Mucosa of stomach (tissue), 1 donor: ENCODE data around the gene PALM3.
"Not testable (repeated sequence)": the region's sequence is repeated elsewhere in the genome, so short reads cannot be mapped to it uniquely, and the experiment has no call there.

ENCODE experiments used
- H3K27me3 ChIP-seq: one replicate; pipeline ENCODE4 v1.7.0; 2013; ENCODE audit warnings: mild to moderate bottlenecking, low read length; ENCODE audit not compliant: control insufficient read depth, insufficient read depth
- H3K36me3 ChIP-seq: one replicate; pipeline ENCODE4 v1.7.0; 2013; ENCODE audit warnings: low read length; ENCODE audit not compliant: control insufficient read depth, insufficient read depth
- H3K4me1 ChIP-seq: one replicate; pipeline ENCODE4 v1.7.0; 2013; ENCODE audit warnings: mild to moderate bottlenecking, low read length; ENCODE audit not compliant: control insufficient read depth, insufficient read depth
- H3K4me3 ChIP-seq: one replicate; pipeline ENCODE4 v1.7.0; 2013; ENCODE audit warnings: low read length
- H3K9ac ChIP-seq: one replicate; pipeline ENCODE4 v1.7.0; 2013; ENCODE audit warnings: mild to moderate bottlenecking, low read length, moderate library complexity
- H3K9me3 ChIP-seq: one replicate; pipeline ENCODE4 v1.7.0; 2013; ENCODE audit warnings: mild to moderate bottlenecking, low read length, moderate library complexity; ENCODE audit not compliant: control insufficient read depth
- donor health status: Pancreatic carcinoma.

PALM3 gene

DNA sequence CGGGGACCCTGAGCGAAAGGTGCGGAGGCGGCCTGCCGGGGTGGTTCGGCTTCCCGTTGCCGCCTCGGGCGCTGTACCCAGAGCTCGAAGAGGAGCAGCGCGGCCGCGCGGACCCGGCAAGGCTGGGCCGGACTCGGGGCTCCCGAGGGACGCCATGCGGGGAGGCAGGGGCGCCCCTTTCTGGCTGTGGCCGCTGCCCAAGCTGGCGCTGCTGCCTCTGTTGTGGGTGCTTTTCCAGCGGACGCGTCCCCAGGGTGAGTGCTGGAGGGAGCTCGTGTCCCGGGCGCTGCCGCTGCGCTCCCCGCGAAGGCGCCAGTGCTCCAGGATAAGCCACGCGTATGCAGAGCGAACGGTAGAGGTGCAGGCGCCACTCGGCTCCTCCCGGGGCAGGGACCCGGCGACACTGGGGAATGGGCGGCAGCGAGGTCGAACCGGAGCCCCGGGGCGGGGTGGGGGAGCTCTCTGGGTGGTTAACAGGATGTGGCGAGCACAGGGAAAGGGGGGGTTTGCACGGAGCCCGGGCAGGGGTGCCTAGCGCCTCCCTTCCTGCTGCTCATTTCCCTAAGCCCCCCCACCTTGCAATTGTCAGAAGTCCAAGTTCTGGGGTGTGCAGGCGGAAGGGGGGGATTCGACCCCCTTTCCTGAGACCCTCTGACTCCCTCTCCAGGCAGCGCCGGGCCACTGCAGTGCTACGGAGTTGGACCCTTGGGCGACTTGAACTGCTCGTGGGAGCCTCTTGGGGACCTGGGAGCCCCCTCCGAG lies 30.0 kb downstream of the PALM3 start, which contains the start of gene IL27RA:
IL27RA (plus strand) TSS at position 44 of the 762 bp plus-strand sequence; CDS start at position 155, 111 bp downstream.
- Histone ChIP-seq H3K9ac (peak within 1 kb of the TSS; percentile 79), H3K4me1 (peaks cover 9% of the 10 kb centered on the region), H3K4me3 (peak within 1 kb of the TSS; percentile 67), H3K27me3 (peaks cover 6% of the 10 kb centered on the region), H3K9me3 (no peaks in the 10 kb centered on the region), H3K36me3 (no peaks in the 10 kb centered on the region)

GRCh38 chr19:14030997-14031718 lies 30.7 kb downstream of the PALM3 start:
- Histone ChIP-seq H3K9ac (peak overlapping the region; percentile 79), H3K36me3 (no peaks in the 10 kb centered on the region), H3K4me1 (peaks cover 9% of the 10 kb centered on the region), H3K9me3 (no peaks in the 10 kb centered on the region), H3K27me3 (peaks cover 6% of the 10 kb centered on the region), H3K4me3 (no peak overlapping the region)

DNA sequence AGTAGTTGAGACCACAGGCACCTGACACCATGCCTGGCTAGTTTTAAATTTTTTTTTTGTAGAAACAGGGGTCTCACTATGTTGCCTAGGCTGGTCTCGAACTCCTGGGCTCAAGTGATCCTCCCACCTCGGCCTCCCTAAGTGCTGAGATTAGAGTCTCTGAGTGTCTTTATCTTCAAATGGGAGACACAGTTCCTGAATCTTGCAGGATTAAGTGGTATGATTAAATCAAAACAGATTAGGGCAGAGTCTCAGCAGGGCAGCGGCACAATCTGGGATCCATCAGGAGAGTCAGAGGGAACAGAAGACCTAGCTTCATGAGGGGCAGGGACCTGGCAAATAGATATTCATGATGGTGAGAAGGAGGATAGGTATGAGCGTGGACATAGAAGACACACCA lies 33.0 kb downstream of the PALM3 start:
- no peaks in the 10 kb centered on the region for H3K9me3 ChIP-seq
- peaks cover 9% of the 10 kb centered on the region for H3K4me1 ChIP-seq
- no peak overlapping the region for H3K4me3 ChIP-seq
- peaks cover 6% of the 10 kb centered on the region for H3K27me3 ChIP-seq
- H3K36me3 ChIP-seq, result no peaks in the 10 kb centered on the region
- H3K9ac ChIP-seq, result no peak overlapping the region

DNA sequence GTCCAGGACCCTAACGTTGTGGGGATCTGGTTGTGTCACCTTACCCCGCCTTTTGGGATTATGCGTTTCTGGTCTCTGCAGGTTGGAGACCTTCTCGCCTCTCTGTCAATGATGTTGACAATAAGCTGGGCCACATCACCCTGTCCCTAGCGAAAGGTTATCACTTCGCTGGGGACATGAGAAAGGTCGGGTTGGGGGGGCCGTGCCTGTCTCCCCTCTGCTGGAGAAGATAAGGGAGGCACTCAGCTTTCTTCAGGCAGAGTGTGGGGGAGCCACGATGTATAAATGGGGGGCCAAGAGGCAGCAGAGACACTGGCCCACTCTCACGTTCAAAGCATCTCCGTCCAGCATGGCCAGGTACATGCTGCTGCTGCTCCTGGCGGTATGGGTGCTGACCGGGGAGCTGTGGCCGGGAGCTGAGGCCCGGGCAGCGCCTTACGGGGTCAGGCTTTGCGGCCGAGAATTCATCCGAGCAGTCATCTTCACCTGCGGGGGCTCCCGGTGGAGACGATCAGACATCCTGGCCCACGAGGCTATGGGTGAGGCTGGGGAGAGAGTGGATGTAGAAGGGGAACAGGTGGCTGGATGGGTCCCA lies 33.9 kb downstream of the PALM3 start, which contains the start of gene RLN3:
RLN3 (plus strand) TSS at position 293 of the 595 bp plus-strand sequence; CDS start at position 350, 57 bp downstream.
- H3K4me3 ChIP-seq, result no peak within 1 kb of the TSS
- no peaks in the 10 kb centered on the region for H3K36me3 ChIP-seq
- H3K27me3 ChIP-seq, result peaks cover 6% of the 10 kb centered on the region
- H3K9ac ChIP-seq, result no peak within 1 kb of the TSS
- H3K4me1 ChIP-seq, result peaks cover 13% of the 10 kb centered on the region
- H3K9me3 ChIP-seq, result no peaks in the 10 kb centered on the region

- not testable (repeated sequence) for H3K9me3 ChIP-seq, H3K27me3 ChIP-seq, H3K4me1 ChIP-seq, H3K9ac ChIP-seq, H3K36me3 ChIP-seq, H3K4me3 ChIP-seq
Observed at GRCh38 chr19:14026652-14027192, 35.2 kb downstream of the PALM3 start.

- peaks cover 8% of the 10 kb centered on the region for H3K4me1 ChIP-seq
- no peaks in the 10 kb centered on the region for H3K36me3 ChIP-seq
- peak overlapping the region; percentile 34 for H3K9ac ChIP-seq
- H3K9me3 ChIP-seq, result no peaks in the 10 kb centered on the region
- H3K4me3 ChIP-seq, result no peak overlapping the region
- H3K27me3 ChIP-seq, result no peaks in the 10 kb centered on the region
Observed at GRCh38 chr19:14023404-14024235, 38.3 kb downstream of the PALM3 start.

DNA sequence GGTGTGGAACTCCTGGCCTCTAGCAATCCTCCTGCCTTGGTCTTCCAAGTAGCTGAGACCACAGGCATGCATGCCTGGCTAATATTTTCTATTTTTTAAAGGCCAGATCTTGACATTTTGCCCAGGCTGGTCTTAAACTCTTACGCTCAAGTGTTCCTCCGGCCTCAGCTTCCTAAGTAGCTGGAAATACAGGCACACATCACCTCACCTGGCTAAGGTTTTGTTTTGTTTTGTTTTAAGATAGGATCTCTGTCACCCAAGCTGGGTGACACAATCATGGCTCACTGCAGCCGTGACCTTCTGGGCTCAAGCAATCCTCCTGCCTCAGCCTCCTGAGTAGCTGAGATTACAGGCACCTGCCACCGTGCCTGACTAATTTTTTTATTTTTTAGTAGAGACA lies 39.4 kb downstream of the PALM3 start:
- Histone ChIP-seq H3K36me3 (no peaks in the 10 kb centered on the region), H3K4me1 (peaks cover 4% of the 10 kb centered on the region), H3K9me3 (no peaks in the 10 kb centered on the region), H3K4me3 (no peak overlapping the region), H3K9ac (no peak overlapping the region), H3K27me3 (no peaks in the 10 kb centered on the region)

DNA sequence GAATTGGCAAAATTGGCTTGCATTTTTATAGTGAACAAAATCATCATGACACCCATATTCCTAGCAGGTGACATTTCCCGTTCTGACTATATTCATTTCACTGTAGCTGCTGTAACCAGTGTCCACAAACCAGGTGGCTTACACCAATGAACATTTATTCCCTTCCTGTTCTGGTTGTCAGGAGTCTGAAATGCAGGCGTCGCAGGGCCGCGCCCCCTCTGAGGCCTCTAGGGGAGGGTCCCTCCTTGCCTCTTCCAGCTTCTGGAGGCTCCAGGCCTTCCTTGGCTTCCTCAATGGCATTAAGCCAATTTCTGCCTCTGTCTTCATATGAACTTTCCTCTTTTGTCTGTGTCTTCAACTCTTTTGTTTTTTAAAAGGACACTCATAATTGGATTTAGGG lies 40.4 kb downstream of the PALM3 start:
- Histone ChIP-seq H3K9me3 (no peaks in the 10 kb centered on the region), H3K36me3 (no peaks in the 10 kb centered on the region), H3K4me3 (no peak overlapping the region), H3K27me3 (no peaks in the 10 kb centered on the region), H3K9ac (no peak overlapping the region), H3K4me1 (peaks cover 4% of the 10 kb centered on the region)

DNA sequence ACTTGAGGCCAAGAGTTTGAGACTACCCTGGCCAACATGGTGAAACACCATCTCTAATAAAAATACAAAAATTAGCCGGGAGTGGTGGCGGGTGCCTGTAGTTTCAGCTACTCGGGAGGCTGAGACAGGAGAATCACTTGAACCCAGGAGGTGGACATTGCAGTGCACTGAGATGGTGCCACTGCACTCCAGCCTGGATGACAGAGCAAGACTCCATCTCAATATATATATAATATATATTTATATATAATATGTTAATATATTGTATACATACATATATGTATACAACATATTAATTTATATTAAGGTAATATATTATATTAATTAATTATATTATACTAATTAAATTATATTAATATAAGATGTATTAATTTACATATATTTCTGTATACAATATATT lies 42.1 kb downstream of the PALM3 start:
- H3K4me3 ChIP-seq, H3K9ac ChIP-seq, H3K36me3 ChIP-seq, H3K9me3 ChIP-seq, H3K27me3 ChIP-seq: not testable (repeated sequence)
- H3K4me1 ChIP-seq, result peaks cover 11% of the 10 kb centered on the region

GRCh38 chr19:14019100-14019499 lies 42.8 kb downstream of the PALM3 start:
- H3K9ac ChIP-seq, result no peak overlapping the region
- H3K9me3 ChIP-seq, result no peaks in the 10 kb centered on the region
- no peaks in the 10 kb centered on the region for H3K36me3 ChIP-seq
- no peaks in the 10 kb centered on the region for H3K27me3 ChIP-seq
- H3K4me3 ChIP-seq, result no peak overlapping the region
- peaks cover 11% of the 10 kb centered on the region for H3K4me1 ChIP-seq

- H3K27me3 ChIP-seq, result no peaks in the 10 kb centered on the region
- no peak overlapping the region for H3K9ac ChIP-seq
- H3K9me3 ChIP-seq, result no peaks in the 10 kb centered on the region
- no peaks in the 10 kb centered on the region for H3K36me3 ChIP-seq
- peaks cover 7% of the 10 kb centered on the region for H3K4me1 ChIP-seq
- no peak overlapping the region for H3K4me3 ChIP-seq
Observed at GRCh38 chr19:14015524-14016035, 46.3 kb downstream of the PALM3 start.
